ENCODE results near the gene MAEA.
A peak's percentile ranks its signal among the peaks of the same experiment; 100 is the strongest.
"Not testable (repeated sequence)": the region's sequence is repeated elsewhere in the genome, so short reads cannot be mapped to it uniquely, and the experiment has no call there.

Gene MAEA

GRCh38 chr4:1321946-1322650, 32.4 kb downstream of the MAEA start:
- no peak for DNase-seq (ENCODE audit: low read depth)

DNA sequence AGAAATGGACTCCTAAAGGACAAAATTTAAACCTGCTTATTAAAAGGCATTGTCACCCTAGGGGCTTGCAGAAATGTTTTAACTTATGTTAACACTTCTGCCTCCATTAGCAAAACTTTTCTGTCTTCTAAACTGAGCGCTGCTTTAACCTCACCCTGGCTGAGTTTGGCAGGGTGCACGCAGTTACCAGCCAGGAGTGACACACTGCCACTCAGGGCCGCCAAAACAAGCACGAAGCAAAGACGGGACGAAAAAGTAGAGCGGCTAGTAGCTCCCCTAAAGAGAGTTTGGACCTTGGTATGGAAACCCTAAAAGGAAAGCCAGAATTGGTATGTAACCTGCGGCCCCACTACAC, 33.6 kb downstream of the MAEA start:
- DNase-seq (ENCODE audit: low read depth), result no peak

DNA sequence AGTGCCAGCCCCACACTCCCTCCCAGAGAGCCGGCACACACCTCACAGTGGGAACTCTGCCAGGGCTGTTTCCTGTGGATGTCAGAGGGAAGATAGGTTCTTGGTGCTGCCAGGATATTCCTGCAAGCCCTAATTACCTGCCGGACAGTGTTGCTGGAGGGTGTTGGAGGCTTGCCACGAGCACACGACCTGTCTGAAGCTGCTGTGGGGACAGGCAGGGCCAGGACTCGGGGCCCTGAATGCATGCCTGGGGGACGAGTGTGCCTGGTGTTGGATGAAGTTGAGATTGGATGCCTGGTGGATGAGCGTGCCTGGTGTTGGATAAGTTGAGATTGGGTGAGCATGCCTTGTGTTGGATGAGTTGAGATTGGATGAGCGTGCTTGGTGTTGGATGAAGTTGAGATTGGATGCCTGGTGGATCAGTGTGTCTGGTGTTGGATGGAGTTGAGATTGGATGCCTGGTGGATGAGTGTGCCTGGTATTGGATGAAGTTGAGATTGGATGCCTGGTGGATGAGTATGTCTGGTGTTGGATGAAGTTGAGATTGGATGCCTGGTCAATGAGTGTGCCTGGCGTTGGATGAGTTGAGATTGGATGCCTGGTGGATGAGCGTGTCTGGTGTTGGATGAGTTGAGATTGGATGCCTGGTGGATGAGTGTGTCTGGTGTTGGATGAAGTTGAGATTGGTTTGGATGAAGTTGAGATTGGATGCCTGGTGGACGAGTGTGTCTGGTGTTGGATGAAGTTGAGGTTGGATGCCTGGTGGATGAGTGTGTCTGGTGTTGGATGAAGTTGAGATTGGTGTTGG, 34.1 kb downstream of the MAEA start:
- peak; percentile 71 for DNase-seq (ENCODE audit: low read depth)

- DNase-seq (ENCODE audit: low read depth), result not testable (repeated sequence)
These were observed 34.9 kb downstream of the MAEA start for GRCh38 chr4:1324443-1325175.

- DNase-seq (ENCODE audit: low read depth), result no peak
These were observed 35.4 kb downstream of the MAEA start for GRCh38 chr4:1325176-1325480.

DNA sequence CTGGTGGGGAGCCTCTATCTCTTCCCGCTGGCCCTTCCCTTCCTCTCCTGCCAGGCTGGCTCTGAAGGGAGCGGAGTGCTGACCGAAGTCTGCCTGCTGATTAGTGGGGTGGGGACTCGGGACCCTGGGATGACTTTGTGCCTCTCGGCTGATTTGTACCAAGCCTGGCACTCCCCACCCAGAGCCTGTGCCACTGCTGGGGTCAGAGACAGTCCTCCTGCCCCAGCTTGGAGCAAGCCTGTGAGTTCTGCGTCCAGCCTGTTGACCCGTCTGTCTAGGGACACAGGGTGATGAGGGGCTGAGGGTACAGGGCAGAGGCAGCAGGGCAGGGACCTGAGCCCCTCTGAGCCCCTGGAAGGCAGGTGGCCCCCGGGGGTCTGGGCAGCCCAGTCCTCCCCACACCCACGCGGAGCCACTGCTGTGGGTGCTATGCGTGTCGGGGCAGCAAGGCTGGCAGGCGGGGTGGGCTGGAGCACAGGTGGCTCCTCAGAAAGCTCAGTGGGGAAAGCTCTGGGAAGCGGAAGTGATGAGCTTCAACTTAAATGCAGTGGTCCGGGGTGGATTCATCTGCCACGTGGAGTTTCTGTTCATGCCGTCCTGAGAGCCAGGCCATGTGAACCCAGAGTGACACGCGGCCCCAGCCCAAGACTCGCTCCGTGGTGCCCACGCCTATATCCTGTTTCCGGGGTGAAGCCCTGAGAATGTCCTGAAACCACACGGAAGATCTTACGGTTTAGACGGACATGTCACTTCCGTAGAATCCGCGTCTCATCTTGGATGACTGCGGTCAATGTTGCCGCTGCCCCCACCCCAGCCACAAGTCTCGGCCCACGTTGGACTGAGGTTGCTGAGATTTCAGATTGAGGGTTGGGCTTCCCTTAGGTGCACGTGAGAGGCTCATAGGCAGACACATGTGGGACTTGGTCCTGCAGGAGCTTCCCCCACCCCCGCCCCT, 36.3 kb downstream of the MAEA start:
- no peak for DNase-seq (ENCODE audit: low read depth)

DNA sequence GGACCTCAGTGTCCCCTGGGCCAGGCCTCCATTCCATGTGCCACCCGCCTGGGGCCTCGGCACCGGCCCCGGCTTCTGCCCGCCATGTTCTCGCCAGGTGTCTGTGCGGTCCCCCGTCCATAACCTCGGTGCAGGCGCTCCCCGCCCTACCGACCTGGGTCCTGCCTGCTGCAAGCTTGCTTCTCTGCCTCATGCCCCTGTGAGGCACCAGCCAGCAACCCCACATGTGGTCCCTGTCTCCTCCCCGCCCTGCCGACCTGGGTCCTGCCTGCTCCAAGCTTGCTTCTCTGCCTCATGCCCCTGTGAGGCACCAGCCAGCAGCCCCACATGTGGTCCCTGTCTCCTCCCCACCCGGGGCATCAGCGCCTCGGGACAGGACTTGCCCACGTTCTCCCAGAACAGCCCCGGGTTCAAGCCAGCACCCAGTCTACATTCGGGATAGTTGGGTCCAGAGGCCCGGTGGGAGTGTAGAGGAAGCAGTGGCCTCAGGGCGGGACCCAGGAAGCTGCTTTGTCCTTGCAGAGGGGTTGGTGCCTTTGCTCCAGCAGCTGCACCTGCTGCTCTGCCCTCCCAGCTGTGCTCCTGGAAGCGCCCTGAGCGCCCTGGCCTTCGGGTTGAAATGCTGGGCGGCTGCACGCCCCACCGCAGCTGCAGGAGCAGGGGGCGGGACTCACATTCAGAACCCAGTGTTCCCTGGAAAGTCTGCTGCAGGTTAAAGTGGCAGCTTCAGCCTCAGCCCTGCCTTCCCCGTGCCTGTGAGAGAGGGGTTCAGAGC, 37.2 kb downstream of the MAEA start:
- DNase-seq (ENCODE audit: low read depth), result no peak

DNA sequence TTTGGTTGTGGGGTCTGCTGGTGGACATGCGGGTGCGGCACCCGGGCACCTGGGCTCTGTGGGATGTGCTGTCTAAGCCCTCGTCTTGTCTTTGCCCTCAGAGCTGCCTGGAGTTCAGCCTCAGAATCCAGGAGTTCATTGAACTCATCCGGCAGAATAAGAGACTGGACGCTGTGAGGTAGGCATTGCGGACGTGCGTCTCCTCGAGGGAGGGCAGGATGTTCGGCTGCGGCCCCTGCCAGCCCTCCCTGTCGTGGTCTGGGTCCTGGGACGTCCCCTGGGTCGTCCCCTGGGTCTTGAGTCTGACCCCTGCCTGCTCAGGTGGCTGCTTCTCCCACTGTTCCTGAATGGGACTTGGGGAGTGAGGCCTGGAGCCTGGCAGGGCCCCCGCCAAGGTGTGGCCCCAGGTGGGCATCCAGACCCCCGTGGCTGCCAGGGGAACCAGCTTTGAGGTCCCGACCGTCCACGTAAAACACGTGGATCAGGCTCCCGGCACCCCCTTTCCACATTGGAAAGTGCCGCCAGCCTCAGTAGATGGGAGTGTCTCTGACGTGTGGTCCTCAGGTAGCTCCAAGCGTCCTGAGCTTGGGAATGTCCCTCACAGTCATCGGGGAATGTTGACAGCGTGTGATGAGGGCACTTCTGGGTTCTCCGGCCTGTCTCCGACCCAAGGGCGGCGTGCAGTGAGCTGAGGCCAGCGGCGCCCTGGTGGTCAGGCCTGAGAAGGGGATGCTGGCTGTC, 38.0 kb downstream of the MAEA start:
- DNase-seq (ENCODE audit: low read depth), result no peak

- DNase-seq (ENCODE audit: low read depth), result no peak
These were observed 38.8 kb downstream of the MAEA start for GRCh38 chr4:1328267-1329155.

- no peak for DNase-seq (ENCODE audit: low read depth)
These were observed 40.0 kb downstream of the MAEA start for GRCh38 chr4:1329408-1330371.

DNA sequence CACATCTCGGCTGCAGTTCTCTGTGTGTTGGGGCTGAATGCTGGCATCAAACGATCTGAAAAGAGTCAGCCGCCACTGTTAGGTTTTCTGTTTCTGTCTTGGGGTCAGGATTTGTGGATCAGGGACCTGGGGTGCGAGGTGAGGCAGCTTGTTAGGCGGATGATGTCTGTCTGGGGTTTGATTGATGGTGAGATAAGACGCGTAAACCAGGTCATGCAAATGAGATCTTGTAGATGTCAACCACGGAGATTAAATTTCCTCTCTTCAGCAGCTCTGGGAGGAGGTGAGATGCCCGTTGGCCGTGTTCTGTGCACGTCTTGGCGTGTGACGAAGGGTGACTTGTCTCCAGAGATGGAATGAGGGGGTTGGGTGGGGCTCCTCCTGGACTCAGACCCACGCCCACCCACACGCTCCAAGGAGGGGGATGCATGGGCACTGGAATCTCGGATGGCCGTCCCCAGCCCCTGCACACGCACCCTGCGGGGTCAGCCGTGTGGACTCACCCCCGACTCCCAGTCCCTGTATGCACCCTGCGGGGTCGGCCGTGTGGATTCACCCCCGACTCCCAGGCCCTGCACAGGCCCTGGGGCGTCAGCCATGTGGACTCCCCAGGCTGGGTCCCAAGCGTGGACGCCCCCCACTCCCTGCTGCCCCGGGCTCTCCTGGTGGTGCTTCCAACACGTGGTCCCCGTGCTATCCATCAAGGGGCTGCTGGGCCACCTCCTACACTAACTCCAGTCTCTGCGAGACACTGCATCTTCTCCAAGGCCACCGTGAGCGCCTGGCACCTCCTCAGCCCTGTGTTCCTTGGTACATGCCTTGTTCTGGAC, 41.3 kb downstream of the MAEA start:
- DNase-seq (ENCODE audit: low read depth), result no peak

- DNase-seq (ENCODE audit: low read depth), result no peak
These were observed 42.1 kb downstream of the MAEA start for GRCh38 chr4:1331591-1332353.

DNA sequence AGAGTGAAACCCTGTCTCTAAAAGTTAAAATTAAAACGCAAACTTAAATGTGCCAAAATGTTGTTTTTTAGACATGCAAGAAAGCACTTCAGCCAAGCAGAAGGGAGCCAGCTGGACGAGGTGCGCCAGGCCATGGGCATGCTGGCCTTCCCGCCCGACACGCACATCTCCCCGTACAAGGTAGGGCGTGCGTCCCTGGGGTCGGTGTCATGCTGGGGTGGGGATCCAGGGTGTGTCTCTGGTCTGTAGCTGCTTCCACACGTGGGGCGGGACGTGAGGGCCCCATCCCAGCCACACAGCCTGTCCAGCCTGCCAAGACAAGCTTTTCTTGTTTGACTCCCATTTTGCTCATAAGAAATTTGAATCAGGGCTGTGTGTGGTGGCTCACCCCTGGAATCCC, 43.0 kb downstream of the MAEA start:
- no peak for DNase-seq (ENCODE audit: low read depth)

- no peak for DNase-seq (ENCODE audit: low read depth)
These were observed 43.6 kb downstream of the MAEA start for GRCh38 chr4:1333256-1333655.

GRCh38 chr4:1333851-1334578, 44.3 kb downstream of the MAEA start:
- not testable (repeated sequence) for DNase-seq (ENCODE audit: low read depth)

DNA sequence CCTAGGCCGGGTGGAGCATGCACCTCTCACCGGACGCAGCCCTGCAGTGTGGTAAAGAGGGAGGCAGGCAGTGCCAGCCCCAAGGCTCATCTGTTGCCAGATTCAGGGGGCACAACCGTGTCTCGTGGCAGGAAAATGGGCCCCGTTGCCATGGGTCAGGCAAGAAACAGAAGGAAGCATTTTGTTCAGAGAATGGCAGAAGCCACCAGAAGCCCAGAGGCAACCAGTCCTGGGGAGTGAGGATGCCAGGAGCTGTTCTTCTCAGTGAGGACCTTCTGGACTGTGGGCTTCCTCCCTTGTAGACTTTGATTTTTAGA, 44.8 kb downstream of the MAEA start:
- DNase-seq (ENCODE audit: low read depth), result no peak

Measured in stromal cell of bone marrow (primary cell).